ENCODE results near the gene MARK4. TPM values are rescaled to one million over a fixed set of nuclear protein-coding genes. Genes with fewer than 3 reads are reported as not detected.

The MARK4 gene
- total RNA-seq, 1 experiment from 2014 or later = 49.4 TPM

GRCh38 chr19:45352471-45352870, 101.4 kb downstream of the MARK4 start:
- DNase-seq = no peak
- Histone ChIP-seq H3K79me2 (ENCODE audit: low read depth) (no peaks in the 10 kb centered on the region), H3K4me1 (replicated peaks; ENCODE audit: insufficient read depth) (no peaks in the 10 kb centered on the region), H4K20me1 (ENCODE audit: insufficient read depth) (no peaks in the 10 kb centered on the region), H3K27me3 (ENCODE audit: insufficient read depth, low read depth) (no peaks in the 10 kb centered on the region), H3K9me2 (ENCODE audit: insufficient read depth) (no peaks in the 10 kb centered on the region), H3K27ac (no peak overlapping the region), H3F3A (ENCODE audit: insufficient read depth, low read depth) (peaks cover 6% of the 10 kb centered on the region; the same call in 1 of the 2 replicates), H3K9me3 (ENCODE audit: insufficient read depth, low read depth) (no peaks in the 10 kb centered on the region), H3K4me2 (no peak overlapping the region), H3K4me3 (no peak overlapping the region), H3K36me3 (ENCODE audit: low read depth) (no peaks in the 10 kb centered on the region), H2AFZ (no peak overlapping the region)
- ChIA-PET POLR2A (ENCODE audit: unreplicated experiment) (interaction anchor here (0.6 kb wide), 1 partner anchor 494 kb away, joined by 4 read pairs; no protein-coding TSS in a partner anchor), CTCF (interaction anchor here (0.5 kb wide), 1 partner anchor 43 kb away, joined by 3 read pairs; no protein-coding TSS in a partner anchor)
- intact Hi-C loops (cut with micrococcal nuclease; ENCODE audit: unreplicated experiment) = no loop called here
- no TSS peak for BruUV-seq (replicated peaks)
- TF ChIP-seq EZH2 (IDR thresholded peaks at IDR 0.05; ENCODE audit: low read depth) = no peak
- TF ChIP-seq, protein P1, sequence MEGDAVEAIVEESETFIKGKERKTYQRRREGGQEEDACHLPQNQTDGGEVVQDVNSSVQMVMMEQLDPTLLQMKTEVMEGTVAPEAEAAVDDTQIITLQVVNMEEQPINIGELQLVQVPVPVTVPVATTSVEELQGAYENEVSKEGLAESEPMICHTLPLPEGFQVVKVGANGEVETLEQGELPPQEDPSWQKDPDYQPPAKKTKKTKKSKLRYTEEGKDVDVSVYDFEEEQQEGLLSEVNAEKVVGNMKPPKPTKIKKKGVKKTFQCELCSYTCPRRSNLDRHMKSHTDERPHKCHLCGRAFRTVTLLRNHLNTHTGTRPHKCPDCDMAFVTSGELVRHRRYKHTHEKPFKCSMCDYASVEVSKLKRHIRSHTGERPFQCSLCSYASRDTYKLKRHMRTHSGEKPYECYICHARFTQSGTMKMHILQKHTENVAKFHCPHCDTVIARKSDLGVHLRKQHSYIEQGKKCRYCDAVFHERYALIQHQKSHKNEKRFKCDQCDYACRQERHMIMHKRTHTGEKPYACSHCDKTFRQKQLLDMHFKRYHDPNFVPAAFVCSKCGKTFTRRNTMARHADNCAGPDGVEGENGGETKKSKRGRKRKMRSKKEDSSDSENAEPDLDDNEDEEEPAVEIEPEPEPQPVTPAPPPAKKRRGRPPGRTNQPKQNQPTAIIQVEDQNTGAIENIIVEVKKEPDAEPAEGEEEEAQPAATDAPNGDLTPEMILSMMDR (conservative IDR thresholded peaks at IDR 0.05) = no peak

GRCh38 chr19:45352914-45353796, 102.1 kb downstream of the MARK4 start:
- H3K36me3 ChIP-seq (ENCODE audit: low read depth) = no peaks in the 10 kb centered on the region
- no peaks in the 10 kb centered on the region for H3K27me3 ChIP-seq (ENCODE audit: insufficient read depth, low read depth)
- H3K27ac ChIP-seq = no peak overlapping the region
- no peaks in the 10 kb centered on the region for H4K20me1 ChIP-seq (ENCODE audit: insufficient read depth)
- CTCF ChIA-PET = interaction anchor here (0.5 kb wide), 1 partner anchor 42 kb away, joined by 3 read pairs; no protein-coding TSS in a partner anchor
- no peak overlapping the region for H3K4me2 ChIP-seq
- no peak overlapping the region for H2AFZ ChIP-seq
- no TSS peak for BruUV-seq (replicated peaks)
- TF ChIP-seq, protein P1 (conservative IDR thresholded peaks at IDR 0.05) = no peak
- TF ChIP-seq EZH2 (IDR thresholded peaks at IDR 0.05; ENCODE audit: low read depth) = no peak
- H3F3A ChIP-seq (ENCODE audit: insufficient read depth, low read depth) = peaks cover 6% of the 10 kb centered on the region; the same call in 1 of the 2 replicates
- no peaks in the 10 kb centered on the region for H3K79me2 ChIP-seq (ENCODE audit: low read depth)
- POLR2A ChIA-PET (ENCODE audit: unreplicated experiment) = interaction anchor here (0.6 kb wide), 1 partner anchor 495 kb away, joined by 4 read pairs; no protein-coding TSS in a partner anchor
- H3K4me1 ChIP-seq (replicated peaks; ENCODE audit: insufficient read depth) = no peaks in the 10 kb centered on the region
- no peaks in the 10 kb centered on the region for H3K9me2 ChIP-seq (ENCODE audit: insufficient read depth)
- no peaks in the 10 kb centered on the region for H3K9me3 ChIP-seq (ENCODE audit: insufficient read depth, low read depth)
- DNase-seq = no peak
- no peak overlapping the region for H3K4me3 ChIP-seq
- intact Hi-C loops (cut with micrococcal nuclease; ENCODE audit: unreplicated experiment) = no loop called here

- H3K27ac ChIP-seq = no peak overlapping the region
- ChIA-PET POLR2A (ENCODE audit: unreplicated experiment) (no interaction called here), CTCF (no interaction called here)
- no peaks in the 10 kb centered on the region for H3K9me2 ChIP-seq (ENCODE audit: insufficient read depth)
- H3F3A ChIP-seq (ENCODE audit: insufficient read depth, low read depth) = peaks cover 6% of the 10 kb centered on the region; the same call in 1 of the 2 replicates
- H3K4me3 ChIP-seq = no peak overlapping the region
- no peaks in the 10 kb centered on the region for H3K4me1 ChIP-seq (replicated peaks; ENCODE audit: insufficient read depth)
- no peak for DNase-seq
- no peak overlapping the region for H2AFZ ChIP-seq
- TF ChIP-seq, protein P1 (conservative IDR thresholded peaks at IDR 0.05) = no peak
- no peak for TF ChIP-seq EZH2 (IDR thresholded peaks at IDR 0.05; ENCODE audit: low read depth)
- H3K4me2 ChIP-seq = no peak overlapping the region
- intact Hi-C loops (cut with micrococcal nuclease; ENCODE audit: unreplicated experiment) = no loop called here
- H4K20me1 ChIP-seq (ENCODE audit: insufficient read depth) = no peaks in the 10 kb centered on the region
- H3K36me3 ChIP-seq (ENCODE audit: low read depth) = no peaks in the 10 kb centered on the region
- H3K79me2 ChIP-seq (ENCODE audit: low read depth) = no peaks in the 10 kb centered on the region
- no TSS peak for BruUV-seq (replicated peaks)
- H3K9me3 ChIP-seq (ENCODE audit: insufficient read depth, low read depth) = no peaks in the 10 kb centered on the region
- no peaks in the 10 kb centered on the region for H3K27me3 ChIP-seq (ENCODE audit: insufficient read depth, low read depth)
Observed at GRCh38 chr19:45354241-45354842, 103.3 kb downstream of the MARK4 start.

Other genes with a start within 250 kb of the MARK4 start
- 5.8 and 10.6 TPM in 2 replicates for gene RELB, start 249.8 kb upstream of the MARK4 start, total RNA-seq (2021)
- gene CLASRP, start 212.2 kb upstream of the MARK4 start, total RNA-seq (2021) = 74.1 and 76.8 TPM in 2 replicates
- 3.1 and 3.7 TPM in 2 replicates for gene ZNF296, start 174.8 kb upstream of the MARK4 start, total RNA-seq (2021)
- 29.6 and 30.6 TPM in 2 replicates for gene GEMIN7, start 172.0 kb upstream of the MARK4 start, total RNA-seq (2021)
- 41.1 and 49.5 TPM in 2 replicates for gene PPP1R37, start 158.1 kb upstream of the MARK4 start, total RNA-seq (2021)
- gene NKPD1, start 90.3 kb upstream of the MARK4 start, total RNA-seq (2021) = 0.37 and 0.75 TPM in 2 replicates
- 61.6 and 104 TPM in 2 replicates for gene TRAPPC6A, start 73.0 kb upstream of the MARK4 start, total RNA-seq (2021)
- gene BLOC1S3, start 72.5 kb upstream of the MARK4 start, total RNA-seq (2021) = 11.5 and 17.8 TPM in 2 replicates
- gene EXOC3L2, start 5.9 kb upstream of the MARK4 start, total RNA-seq (2021) = not detected in 2 replicates
- gene CKM, start 71.6 kb downstream of the MARK4 start, total RNA-seq (2021) = not detected in 2 replicates
- 20.6 and 30.7 TPM in 2 replicates for gene KLC3, start 89.5 kb downstream of the MARK4 start, total RNA-seq (2021)
- gene ERCC2, start 119.3 kb downstream of the MARK4 start, total RNA-seq (2021) = 26.1 and 33.1 TPM in 2 replicates
- gene PPP1R13L, start 153.8 kb downstream of the MARK4 start, total RNA-seq (2021) = 113 and 121 TPM in 2 replicates
- 9.6 and 11.5 TPM in 2 replicates for gene POLR1G, start 155.4 kb downstream of the MARK4 start, total RNA-seq (2021)
- 102 and 138 TPM in 2 replicates for gene ERCC1, start 172.6 kb downstream of the MARK4 start, total RNA-seq (2021)
- 7.9 and 16.5 TPM in 2 replicates for gene FOSB, start 216.7 kb downstream of the MARK4 start, total RNA-seq (2021)
- 49.6 and 50.1 TPM in 2 replicates for gene RTN2, start 245.8 kb downstream of the MARK4 start, total RNA-seq (2021)
- 5.0 and 9.5 TPM in 2 replicates for gene PPM1N, start 247.2 kb downstream of the MARK4 start, total RNA-seq (2021)